Measurements from ENCODE around the gene CHRNA5. TPM values are rescaled to one million over a fixed set of nuclear protein-coding genes. Genes with fewer than 3 reads are reported as not detected.
"Not testable (repeated sequence)": the region's sequence is repeated elsewhere in the genome, so short reads cannot be mapped to it uniquely, and the experiment has no call there.

Gene CHRNA5
- total RNA-seq, 2 experiments from 2014 or later, result 6.3 to 7.3 TPM

GRCh38 chr15:78603467-78603866 is 38.1 kb downstream of the CHRNA5 start:
- no peak overlapping the region for H3K4me3 Mint-ChIP-seq
- H3K27ac Mint-ChIP-seq, result no peak overlapping the region

GRCh38 chr15:78604420-78604819 is 39.1 kb downstream of the CHRNA5 start:
- H3K27ac Mint-ChIP-seq, result no peak overlapping the region
- H3K27me3 Mint-ChIP-seq, result peaks cover 7% of the 10 kb centered on the region
- H3K36me3 Mint-ChIP-seq, result no peaks in the 10 kb centered on the region
- H3K4me3 Mint-ChIP-seq, result no peak overlapping the region
- H3K9me3 Mint-ChIP-seq, result no peaks in the 10 kb centered on the region
- no peaks in the 10 kb centered on the region for H3K4me1 Mint-ChIP-seq
- DNase-seq, result no peak

More at GRCh38 chr15:78603467-78603866, 38.1 kb downstream of the CHRNA5 start:
- Mint-ChIP-seq H3K9me3 (no peaks in the 10 kb centered on the region), H3K27me3 (peaks cover 7% of the 10 kb centered on the region), H3K4me1 (no peaks in the 10 kb centered on the region), H3K36me3 (no peaks in the 10 kb centered on the region)
- no peak for DNase-seq

GRCh38 chr15:78605201-78605600 is 39.9 kb downstream of the CHRNA5 start:
- peaks cover 7% of the 10 kb centered on the region for H3K27me3 Mint-ChIP-seq
- no peaks in the 10 kb centered on the region for H3K9me3 Mint-ChIP-seq
- no peak for DNase-seq
- no peak overlapping the region for H3K4me3 Mint-ChIP-seq
- no peak overlapping the region for H3K27ac Mint-ChIP-seq
- H3K36me3 Mint-ChIP-seq, result no peaks in the 10 kb centered on the region
- no peaks in the 10 kb centered on the region for H3K4me1 Mint-ChIP-seq

- H3K9me3 Mint-ChIP-seq, result no peaks in the 10 kb centered on the region
- H3K27me3 Mint-ChIP-seq, result peaks cover 7% of the 10 kb centered on the region
- H3K36me3 Mint-ChIP-seq, result no peaks in the 10 kb centered on the region
- no peaks in the 10 kb centered on the region for H3K4me1 Mint-ChIP-seq
- no peak for DNase-seq
- no peak overlapping the region for H3K4me3 Mint-ChIP-seq
- no peak overlapping the region for H3K27ac Mint-ChIP-seq
These were observed 40.4 kb downstream of the CHRNA5 start for GRCh38 chr15:78605680-78606079.

- not testable (repeated sequence) for H3K27ac Mint-ChIP-seq, H3K9me3 Mint-ChIP-seq, H3K36me3 Mint-ChIP-seq, H3K27me3 Mint-ChIP-seq, H3K4me3 Mint-ChIP-seq, DNase-seq, H3K4me1 Mint-ChIP-seq
These were observed 44.2 kb downstream of the CHRNA5 start for GRCh38 chr15:78609551-78609950.

GRCh38 chr15:78614021-78614420 is 48.7 kb downstream of the CHRNA5 start:
- H3K27ac Mint-ChIP-seq, result no peak overlapping the region
- H3K27me3 Mint-ChIP-seq, result peaks cover 12% of the 10 kb centered on the region
- no peak overlapping the region for H3K4me3 Mint-ChIP-seq

GRCh38 chr15:78615151-78615589 is 49.9 kb downstream of the CHRNA5 start:
- H3K9me3 Mint-ChIP-seq, result no peaks in the 10 kb centered on the region
- DNase-seq, result no peak
- peaks cover 23% of the 10 kb centered on the region for H3K27me3 Mint-ChIP-seq
- no peaks in the 10 kb centered on the region for H3K36me3 Mint-ChIP-seq
- H3K4me3 Mint-ChIP-seq, result no peak overlapping the region
- peaks cover 7% of the 10 kb centered on the region for H3K4me1 Mint-ChIP-seq
- H3K27ac Mint-ChIP-seq, result no peak overlapping the region

More at GRCh38 chr15:78614021-78614420, 48.7 kb downstream of the CHRNA5 start:
- H3K4me1 Mint-ChIP-seq, result peaks cover 2% of the 10 kb centered on the region
- H3K9me3 Mint-ChIP-seq, result no peaks in the 10 kb centered on the region
- no peak for DNase-seq
- H3K36me3 Mint-ChIP-seq, result no peaks in the 10 kb centered on the region

GRCh38 chr15:78616506-78616905 is 51.2 kb downstream of the CHRNA5 start:
- no peak overlapping the region for H3K27ac Mint-ChIP-seq
- no peak for DNase-seq
- peaks cover 32% of the 10 kb centered on the region for H3K27me3 Mint-ChIP-seq
- H3K4me1 Mint-ChIP-seq, result peaks cover 11% of the 10 kb centered on the region
- H3K36me3 Mint-ChIP-seq, result no peaks in the 10 kb centered on the region
- H3K9me3 Mint-ChIP-seq, result no peaks in the 10 kb centered on the region
- H3K4me3 Mint-ChIP-seq, result no peak overlapping the region

GRCh38 chr15:78617076-78617475 is 51.8 kb downstream of the CHRNA5 start:
- no peak overlapping the region for H3K4me3 Mint-ChIP-seq
- no peak for DNase-seq

GRCh38 chr15:78617516-78617915 is 52.2 kb downstream of the CHRNA5 start:
- Mint-ChIP-seq H3K27ac (no peak overlapping the region), H3K4me1 (peaks cover 16% of the 10 kb centered on the region), H3K9me3 (no peaks in the 10 kb centered on the region), H3K27me3 (peaks cover 41% of the 10 kb centered on the region), H3K36me3 (no peaks in the 10 kb centered on the region), H3K4me3 (no peak overlapping the region)
- no peak for DNase-seq

More at GRCh38 chr15:78617076-78617475, 51.8 kb downstream of the CHRNA5 start:
- Mint-ChIP-seq H3K27me3 (peaks cover 37% of the 10 kb centered on the region), H3K27ac (no peak overlapping the region), H3K36me3 (no peaks in the 10 kb centered on the region), H3K9me3 (no peaks in the 10 kb centered on the region), H3K4me1 (peaks cover 16% of the 10 kb centered on the region)

GRCh38 chr15:78618064-78618463 is 52.7 kb downstream of the CHRNA5 start:
- Mint-ChIP-seq H3K27ac (no peak overlapping the region), H3K36me3 (no peaks in the 10 kb centered on the region), H3K9me3 (no peaks in the 10 kb centered on the region), H3K4me1 (peaks cover 16% of the 10 kb centered on the region), H3K27me3 (peaks cover 46% of the 10 kb centered on the region), H3K4me3 (no peak overlapping the region)
- DNase-seq, result no peak

GRCh38 chr15:78618490-78618934 is 53.2 kb downstream of the CHRNA5 start:
- Mint-ChIP-seq H3K36me3 (no peaks in the 10 kb centered on the region), H3K4me1 (peaks cover 16% of the 10 kb centered on the region)

GRCh38 chr15:78619022-78619950 is 54.0 kb downstream of the CHRNA5 start:
- Mint-ChIP-seq H3K27ac (no peak overlapping the region), H3K27me3 (peaks cover 54% of the 10 kb centered on the region), H3K36me3 (no peaks in the 10 kb centered on the region), H3K9me3 (no peaks in the 10 kb centered on the region), H3K4me3 (peak overlapping the region; percentile 7), H3K4me1 (peaks cover 16% of the 10 kb centered on the region)
- no peak for DNase-seq

More at GRCh38 chr15:78618490-78618934, 53.2 kb downstream of the CHRNA5 start:
- Mint-ChIP-seq H3K27ac (no peak overlapping the region), H3K9me3 (no peaks in the 10 kb centered on the region), H3K27me3 (peaks cover 51% of the 10 kb centered on the region), H3K4me3 (no peak overlapping the region)
- peak; percentile 64 for DNase-seq

GRCh38 chr15:78620021-78620526 is 54.8 kb downstream of the CHRNA5 start:
- DNase-seq, result peak; percentile 19

GRCh38 chr15:78620527-78621421 is 55.5 kb downstream of the CHRNA5 start, which contains the start of gene CHRNA3:
Gene CHRNA3 (minus strand): TSS chr15:78620996. CDS start chr15:78620794, 202 bp downstream.
- no peaks in the 10 kb centered on the region for H3K36me3 Mint-ChIP-seq
- peak within 1 kb of the TSS; percentile 29 for H3K4me3 Mint-ChIP-seq
- DNase-seq, result no peak
- H3K9me3 Mint-ChIP-seq, result no peaks in the 10 kb centered on the region
- no peak within 1 kb of the TSS for H3K27ac Mint-ChIP-seq
- peaks cover 54% of the 10 kb centered on the region for H3K27me3 Mint-ChIP-seq
- peaks cover 16% of the 10 kb centered on the region for H3K4me1 Mint-ChIP-seq

More at GRCh38 chr15:78620021-78620526, 54.8 kb downstream of the CHRNA5 start:
- no peaks in the 10 kb centered on the region for H3K9me3 Mint-ChIP-seq
- H3K4me3 Mint-ChIP-seq, result peak overlapping the region; percentile 18
- H3K36me3 Mint-ChIP-seq, result no peaks in the 10 kb centered on the region
- peaks cover 54% of the 10 kb centered on the region for H3K27me3 Mint-ChIP-seq
- peaks cover 16% of the 10 kb centered on the region for H3K4me1 Mint-ChIP-seq
- no peak overlapping the region for H3K27ac Mint-ChIP-seq
